Esophagus squamous epithelium (tissue), 4 donors: ENCODE results near the gene BRPF1.

Experiments
- CTCF ChIP-seq, 6 experiments: fragments of 450-650 bp in 4 of 6; fragments of 200-600 bp in 2 of 6; sonication (generic) in 2 of 6; IDR thresholded peaks; one replicate each; pipeline ENCODE4 v1.5.1; 2016 to 2019; ENCODE audit warnings: antibody characterized with exemption in 6 of 6, mild to moderate bottlenecking in 4 of 6, moderate library complexity in 4 of 6
- POLR2A ChIP-seq, 4 donors: fragments of 450-650 bp; IDR thresholded peaks; one replicate each; pipeline ENCODE4 v1.6.1; 2017; ENCODE audit warnings: antibody characterized with exemption in 4 of 4, mild to moderate bottlenecking in 4 of 4, moderate library complexity in 3 of 4

GRCh38 chr3:9698293-9698692, 33.2 kb upstream of the BRPF1 start:
- TF ChIP-seq CTCF (IDR thresholded peaks at IDR 0.05) (no peak), POLR2A (IDR thresholded peaks at IDR 0.05) (no peak)
